NB4 (cell line): ENCODE measurements around the gene APOO.
A peak's percentile ranks its signal among the peaks of the same experiment; 100 is the strongest.

Experiments used
- DNase-seq: peaks from one replicate; pipeline ENCODE4 v3.0.0; 2010; ENCODE audit warnings: low read depth
- H3K4me3 ChIP-seq: one replicate; pipeline ENCODE4 v1.5.1; 2011; ENCODE audit warnings: mild to moderate bottlenecking, low read depth, low read length, moderate library complexity
- CTCF ChIP-seq: IDR thresholded peaks from one replicate; pipeline ENCODE4 v1.5.1; 2012; ENCODE audit warnings: low read depth, low read length
- MAX ChIP-seq: IDR thresholded peaks from 2 replicates; pipeline ENCODE4 v1.6.1; 2011; ENCODE audit warnings: low read depth, low read length
- MYC ChIP-seq: IDR thresholded peaks from 2 replicates; pipeline ENCODE4 v1.6.1; 2011; ENCODE audit warnings: low read depth, low read length
- POLR2A ChIP-seq: IDR thresholded peaks from 2 replicates; pipeline ENCODE4 v1.6.1; 2011; ENCODE audit warnings: mild to moderate bottlenecking; ENCODE audit not compliant: insufficient read length; ENCODE audit errors: extremely low read depth

Gene APOO

DNA sequence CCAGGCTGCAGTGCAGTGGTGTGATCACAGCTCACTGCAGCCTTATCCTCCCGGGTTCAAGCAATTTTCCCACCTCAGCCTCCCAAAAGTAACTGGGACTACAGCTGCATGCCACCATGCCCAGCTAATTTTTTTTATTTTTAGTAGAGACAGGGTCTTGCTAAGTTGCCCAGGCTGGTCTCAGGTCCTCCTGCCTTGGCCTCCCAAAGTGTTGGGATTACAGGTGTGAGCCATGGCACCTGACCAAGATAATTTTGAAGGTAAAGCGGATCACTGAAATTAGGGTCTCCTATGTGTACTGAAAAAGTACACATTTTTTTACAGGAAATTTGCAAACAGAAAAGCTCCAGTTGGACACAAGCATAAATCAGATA is 120.0 kb downstream of the APOO start:
- TF ChIP-seq MAX (no peak), POLR2A (no peak), CTCF (no peak), MYC (no peak)
- DNase-seq = no peak
- H3K4me3 ChIP-seq = no peak overlapping the region

DNA sequence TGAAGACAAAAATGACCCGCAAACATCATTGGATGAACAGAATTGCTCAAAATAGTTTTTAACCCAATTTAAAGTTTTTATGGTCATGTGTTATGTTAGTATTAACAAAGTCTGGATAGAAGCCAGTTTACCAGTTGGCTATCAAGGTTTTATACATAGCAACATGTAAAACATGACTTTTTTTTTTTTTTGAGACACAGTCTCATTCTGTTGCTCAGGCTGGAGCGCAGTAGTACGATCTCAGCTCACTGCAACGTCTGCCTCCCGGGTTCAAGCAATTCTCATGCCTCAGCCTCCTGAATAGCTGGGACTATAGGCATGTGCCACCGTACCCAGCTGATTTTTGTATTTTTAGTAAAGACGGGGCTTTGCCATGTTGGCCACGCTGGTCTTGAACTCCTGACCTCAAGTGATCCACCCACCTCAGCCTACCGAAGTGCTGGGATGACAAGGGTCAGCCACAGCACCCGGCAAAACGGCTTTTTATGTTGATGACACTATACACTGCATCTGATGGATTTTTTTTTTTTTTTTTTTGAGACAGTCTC is 121.4 kb downstream of the APOO start:
- no peak for DNase-seq
- no peak for TF ChIP-seq MAX
- TF ChIP-seq MYC = no peak
- no peak for TF ChIP-seq POLR2A
- TF ChIP-seq CTCF = no peak
- H3K4me3 ChIP-seq = no peak overlapping the region

DNA sequence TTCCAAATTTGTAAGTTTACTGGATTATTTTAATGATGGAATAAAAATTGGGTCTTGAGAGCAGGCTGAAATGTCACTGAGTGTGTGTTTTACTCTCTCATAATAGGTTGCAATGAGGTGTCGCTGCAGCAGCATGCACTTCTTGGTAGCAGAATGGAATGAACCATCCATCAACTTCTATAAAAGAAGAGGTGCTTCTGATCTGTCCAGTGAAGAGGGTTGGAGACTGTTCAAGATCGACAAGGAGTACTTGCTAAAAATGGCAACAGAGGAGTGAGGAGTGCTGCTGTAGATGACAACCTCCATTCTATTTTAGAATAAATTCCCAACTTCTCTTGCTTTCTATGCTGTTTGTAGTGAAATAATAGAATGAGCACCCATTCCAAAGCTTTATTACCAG is 122.2 kb downstream of the APOO start:
- TF ChIP-seq POLR2A (no peak), MAX (no peak), CTCF (no peak), MYC (no peak)
- H3K4me3 ChIP-seq = peak overlapping the region; percentile 94
- DNase-seq = no peak

GRCh38 chrX:23784470-23785331 is 123.0 kb downstream of the APOO start:
- peak overlapping the region; percentile 94 for H3K4me3 ChIP-seq
- peak; percentile 91 for DNase-seq
- TF ChIP-seq MYC (no peak), POLR2A (no peak), CTCF (no peak), MAX (0 out of 2 replicates have a peak, but pooled peaks have one; percentile 5)

DNA sequence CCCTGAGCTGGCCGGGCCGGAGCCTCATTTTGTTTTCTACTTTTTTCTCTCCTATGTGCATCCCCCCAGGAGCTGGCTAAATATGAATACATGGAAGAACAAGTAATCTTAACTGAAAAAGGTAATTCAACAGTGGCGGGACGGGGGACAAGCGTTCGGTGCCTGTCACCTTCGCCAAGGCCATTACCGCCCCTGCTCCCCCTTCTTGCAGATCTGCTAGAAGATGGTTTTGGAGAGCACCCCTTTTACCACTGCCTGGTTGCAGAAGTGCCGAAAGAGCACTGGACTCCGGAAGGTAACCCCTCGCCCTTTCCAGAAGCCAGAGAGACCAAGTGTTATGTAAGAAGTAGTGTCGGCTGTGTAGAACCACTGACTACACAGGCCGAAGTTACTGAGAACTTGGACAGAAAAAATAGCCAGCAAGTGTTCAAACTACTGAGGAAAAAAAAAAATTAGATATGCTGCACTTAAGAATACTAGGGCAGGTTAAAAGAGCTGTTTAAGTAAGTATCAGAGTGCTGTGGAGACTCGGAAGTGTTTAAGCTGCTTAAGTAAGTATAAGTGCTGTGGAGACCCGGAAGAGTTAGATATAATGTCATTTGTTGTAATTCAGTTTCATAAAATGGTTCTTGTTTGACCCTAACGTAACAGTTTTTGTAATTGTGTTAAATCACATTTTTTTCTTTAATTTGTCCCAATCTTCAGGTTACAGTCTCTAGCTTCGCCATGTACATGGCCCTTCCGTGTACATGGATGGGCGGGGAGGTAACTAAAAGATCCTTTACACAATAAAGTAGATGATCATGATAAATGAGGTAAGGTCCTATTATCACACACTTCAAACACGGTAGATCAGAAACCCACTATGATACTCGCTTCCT is 123.9 kb downstream of the APOO start:
- no peak for TF ChIP-seq POLR2A
- no peak for TF ChIP-seq MYC
- TF ChIP-seq CTCF = no peak
- TF ChIP-seq MAX = no peak
- peak overlapping the region; percentile 94 for H3K4me3 ChIP-seq
- peak; percentile 48 for DNase-seq
